Panc1 (cell line): Measurements from ENCODE around the gene TPST2. TPM values are rescaled to one million over a fixed set of nuclear protein-coding genes. Genes with fewer than 3 reads are reported as not detected.

Experiments used
- ATAC-seq: fragments of 200-7000 bp; cut with Tn5 transposase; 2 replicates; pipeline ENCODE4 v1.9.1; 2020; ENCODE audit warnings: mild to moderate bottlenecking, moderate library complexity
- BruUV-seq: library from RNA; stranded (reverse); fragments of 400-500 nt; replicated peaks from 2 replicates; lab custom pipeline; 2021; lab: Mats Ljungman, UMichigan
- CTCF ChIA-PET: fragments of 300-600 bp; sonication (Branson Sonifier 250); formaldehyde crosslinking; loops from one replicate; lab custom pipeline; 2022; ENCODE audit warnings: antibody characterized with exemption; lab: Charles Lee
- POLR2A ChIA-PET: fragments of 300-600 bp; sonication (Branson Sonifier 250); formaldehyde crosslinking; loops from one replicate; lab custom pipeline; 2022; ENCODE audit warnings: antibody characterized with exemption; lab: Charles Lee
- DNase-seq: peaks from one replicate; pipeline ENCODE4 v3.0.0-alpha.2; 2010; ENCODE audit warnings: low read depth, low spot score
- H3K27ac ChIP-seq: 2 replicates; pipeline ENCODE4 v1.5.1; 2011; ENCODE audit warnings: mild to moderate bottlenecking, low read length, inconsistent platforms
- H3K27me3 ChIP-seq: fragments of 200-500 bp; sonication (Bioruptor generic); 2 replicates; pipeline ENCODE4 v1.6.0; 2014; ENCODE audit warnings: low read length, inconsistent platforms; ENCODE audit not compliant: control insufficient read depth, insufficient read depth
- H3K36me3 ChIP-seq: fragments of 200-500 bp; sonication (Bioruptor generic); 2 replicates; pipeline ENCODE4 v1.5.1; 2014; ENCODE audit warnings: inconsistent platforms, mild to moderate bottlenecking, low read length, moderate library complexity; ENCODE audit not compliant: control insufficient read depth, insufficient read depth
- H3K4me1 ChIP-seq: 2 replicates; pipeline ENCODE4 v1.5.1; 2011; ENCODE audit warnings: inconsistent platforms, mild to moderate bottlenecking, low read length, moderate library complexity; ENCODE audit not compliant: control insufficient read depth, insufficient read depth
- H3K4me3 ChIP-seq, 2 experiments: 2 replicates each; pipeline ENCODE4 v1.5.1; 2011 to 2012; ENCODE audit warnings: low read depth in 2 of 2, low read length in 2 of 2, mild to moderate bottlenecking in 2 of 2, inconsistent platforms in 1 of 2, moderate library complexity in 1 of 2
- H3K9me3 ChIP-seq: fragments of 200-500 bp; sonication (Bioruptor generic); 2 replicates; pipeline ENCODE4 v1.5.1; 2014; ENCODE audit warnings: low read depth, mild to moderate bottlenecking, inconsistent platforms, low read length, moderate library complexity; ENCODE audit not compliant: control insufficient read depth, insufficient read depth
- CTCF ChIP-seq: fragments of 450-650 bp; IDR thresholded peaks from 2 replicates; pipeline ENCODE4 v1.5.1; 2017; ENCODE audit warnings: mild to moderate bottlenecking
- POLR2AphosphoS5 ChIP-seq: IDR thresholded peaks from 2 replicates; pipeline ENCODE4 v1.6.1; 2012; ENCODE audit warnings: mild to moderate bottlenecking, low read depth, low read length, moderate library complexity
- REST ChIP-seq, 2 experiments: IDR thresholded peaks; 2 replicates each; pipeline ENCODE4 v1.6.1; 2011 to 2012; ENCODE audit warnings: low read depth in 2 of 2, control low read depth in 1 of 2, low read length in 1 of 2, mild to moderate bottlenecking in 1 of 2, moderate library complexity in 1 of 2; ENCODE audit not compliant: insufficient read depth in 1 of 2
- SIN3A ChIP-seq: IDR thresholded peaks from 2 replicates; pipeline ENCODE4 v1.6.1; 2012; ENCODE audit warnings: low read depth, mild to moderate bottlenecking, low read length, moderate library complexity, borderline replicate concordance; ENCODE audit not compliant: insufficient read depth
- TCF7L2 ChIP-seq: IDR thresholded peaks from 2 replicates; pipeline ENCODE4 v1.6.1; 2011; ENCODE audit warnings: mild to moderate bottlenecking, low read depth, low read length, inconsistent platforms
- in situ Hi-C: cut with HindIII; loops from 2 replicates; pipeline ENCODE4 v1.10.0; 2016; ENCODE audit warnings: low sequenced_read_pairs, low pct_unique_long_range_greater_than_20kb
- intact Hi-C: fragments of 100-400 bp; cut with micrococcal nuclease; formaldehyde crosslinking; loops from one replicate; pipeline ENCODE4 v1.10.0; 2022; ENCODE audit not compliant: unreplicated experiment
- total RNA-seq: library from RNA; stranded (reverse); gene quantifications from one replicate; pipeline ENCODE4 v1.2.1, GENCODE V29; 2021; ENCODE audit not compliant: unreplicated experiment

The TPST2 gene
- total RNA-seq, 1 experiment from 2014 or later, result 7.1 TPM

- no peak for ATAC-seq
- ChIA-PET POLR2A (no interaction called here), CTCF (no interaction called here)
- Histone ChIP-seq H3K27me3 (no peaks in the 10 kb centered on the region), H3K36me3 (no peaks in the 10 kb centered on the region), H3K4me1 (no peaks in the 10 kb centered on the region), H3K4me3 (no peak overlapping the region), H3K9me3 (no peaks in the 10 kb centered on the region), H3K27ac (no peak overlapping the region)
- intact Hi-C loops (no loop called here), in situ Hi-C loops (no loop called here)
- DNase-seq, result no peak
- no peak for TF ChIP-seq SIN3A
- no peak for TF ChIP-seq CTCF
- no peak for TF ChIP-seq TCF7L2
- no peak for TF ChIP-seq POLR2AphosphoS5
- no peak for TF ChIP-seq REST (IDR thresholded peaks at IDR 0.05; ENCODE audit: insufficient read depth in 1 of 2, low read depth in 2 of 2, low read length in 1 of 2)
- BruUV-seq, result no TSS peak
These were observed 42.7 kb upstream of the TPST2 start for GRCh38 chr22:26632422-26633155.

- H3K36me3 ChIP-seq, result no peaks in the 10 kb centered on the region
- H3K27me3 ChIP-seq, result no peaks in the 10 kb centered on the region
- intact Hi-C loops (no loop called here), in situ Hi-C loops (no loop called here)
- H3K9me3 ChIP-seq, result no peaks in the 10 kb centered on the region
- ATAC-seq, result no peak
- no peak overlapping the region for H3K27ac ChIP-seq
- no TSS peak for BruUV-seq
- ChIA-PET CTCF (no interaction called here), POLR2A (no interaction called here)
- no peak for DNase-seq
- TF ChIP-seq REST (IDR thresholded peaks at IDR 0.05; ENCODE audit: insufficient read depth in 1 of 2, low read depth in 2 of 2, low read length in 1 of 2) (no peak), SIN3A (no peak), POLR2AphosphoS5 (no peak), CTCF (no peak), TCF7L2 (no peak)
- H3K4me1 ChIP-seq, result no peaks in the 10 kb centered on the region
- no peak overlapping the region for H3K4me3 ChIP-seq
These were observed 41.4 kb upstream of the TPST2 start for GRCh38 chr22:26631282-26631681.
